WERI-Rb-1 (cell line): ENCODE results near the gene FHOD3.
"Not testable (repeated sequence)": the region's sequence is repeated elsewhere in the genome, so short reads cannot be mapped to it uniquely, and the experiment has no call there.

Experiments used
- DNase-seq: peaks from one replicate; pipeline ENCODE4 v3.0.0-alpha.2; 2020
- H3K27ac ChIP-seq: fragments of 250-450 bp; sonication (Bioruptor Pico); 2 replicates; pipeline ENCODE4 v1.5.1; 2020; ENCODE audit warnings: mild to moderate bottlenecking, moderate library complexity
- H3K27me3 ChIP-seq: fragments of 250-450 bp; sonication (Bioruptor Pico); 2 replicates; pipeline ENCODE4 v1.5.1; 2021; ENCODE audit warnings: mild to moderate bottlenecking, low read depth, moderate library complexity; ENCODE audit not compliant: insufficient read depth, severe bottlenecking
- H3K36me3 ChIP-seq: fragments of 250-450 bp; sonication (Bioruptor Pico); 2 replicates; pipeline ENCODE4 v1.5.1; 2020; ENCODE audit warnings: mild to moderate bottlenecking, moderate library complexity
- H3K4me3 ChIP-seq: 2 replicates; pipeline ENCODE4 v1.5.1; 2011; ENCODE audit warnings: low read depth, mild to moderate bottlenecking, control low read depth, low read length
- H3K9me3 ChIP-seq: fragments of 250-450 bp; sonication (Bioruptor Pico); 2 replicates; pipeline ENCODE4 v1.5.1; 2021; ENCODE audit warnings: mild to moderate bottlenecking, moderate library complexity; ENCODE audit not compliant: severe bottlenecking
- CTCF ChIP-seq: IDR thresholded peaks from 2 replicates; pipeline ENCODE4 v1.5.1; 2011; ENCODE audit warnings: low read depth, mild to moderate bottlenecking, control low read depth, inconsistent platforms, low read length

Gene FHOD3

GRCh38 chr18:36813101-36813775 is 515.7 kb downstream of the FHOD3 start:
- H3K36me3 ChIP-seq, result peaks cover 36% of the 10 kb centered on the region
- no peaks in the 10 kb centered on the region for H3K27me3 ChIP-seq
- no peaks in the 10 kb centered on the region for H3K9me3 ChIP-seq
- no peak for TF ChIP-seq CTCF
- no peak overlapping the region for H3K4me3 ChIP-seq
- DNase-seq, result no peak
- H3K27ac ChIP-seq, result no peak overlapping the region

- no peak for DNase-seq
- no peaks in the 10 kb centered on the region for H3K9me3 ChIP-seq
- no peak for TF ChIP-seq CTCF
- no peaks in the 10 kb centered on the region for H3K27me3 ChIP-seq
- no peak overlapping the region for H3K27ac ChIP-seq
- peaks cover 34% of the 10 kb centered on the region for H3K36me3 ChIP-seq
- no peak overlapping the region for H3K4me3 ChIP-seq
Observed at GRCh38 chr18:36813824-36814223, 516.3 kb downstream of the FHOD3 start.

GRCh38 chr18:36814994-36815393 is 517.5 kb downstream of the FHOD3 start:
- no peak overlapping the region for H3K4me3 ChIP-seq
- DNase-seq, result peak; percentile 8
- H3K27ac ChIP-seq, result no peak overlapping the region
- peaks cover 31% of the 10 kb centered on the region for H3K36me3 ChIP-seq
- no peaks in the 10 kb centered on the region for H3K27me3 ChIP-seq
- H3K9me3 ChIP-seq, result no peaks in the 10 kb centered on the region
- no peak for TF ChIP-seq CTCF

- not testable (repeated sequence) for H3K4me3 ChIP-seq, DNase-seq, H3K27me3 ChIP-seq, H3K27ac ChIP-seq, H3K9me3 ChIP-seq
- H3K36me3 ChIP-seq, result peaks cover 31% of the 10 kb centered on the region
Observed at GRCh38 chr18:36816096-36816495, 518.6 kb downstream of the FHOD3 start.

GRCh38 chr18:36817039-36817438 is 519.5 kb downstream of the FHOD3 start:
- Histone ChIP-seq H3K27me3 (no peaks in the 10 kb centered on the region), H3K9me3 (no peaks in the 10 kb centered on the region), H3K36me3 (peaks cover 31% of the 10 kb centered on the region), H3K4me3 (no peak overlapping the region), H3K27ac (no peak overlapping the region)
- DNase-seq, result no peak
- no peak for TF ChIP-seq CTCF

GRCh38 chr18:36818652-36819051 is 521.1 kb downstream of the FHOD3 start:
- no peak for DNase-seq
- H3K9me3 ChIP-seq, result no peaks in the 10 kb centered on the region
- peaks cover 26% of the 10 kb centered on the region for H3K36me3 ChIP-seq
- no peak overlapping the region for H3K27ac ChIP-seq
- H3K27me3 ChIP-seq, result no peaks in the 10 kb centered on the region
- no peak for TF ChIP-seq CTCF
- H3K4me3 ChIP-seq, result no peak overlapping the region
